Lung (tissue), 12 donors: Measurements from ENCODE around the gene RHEB. TPM values are rescaled to one million over a fixed set of nuclear protein-coding genes. Genes with fewer than 3 reads are reported as not detected.

Source experiments
- ATAC-seq: fragments of 200-7000 bp; cut with Tn5 transposase; one replicate; pipeline ENCODE4 v1.9.1; 2020; ENCODE audit warnings: moderate number of reproducible peaks; ENCODE audit not compliant: insufficient read depth, low FRiP score
- DNase-seq, 3 donors: peaks; one replicate each; pipeline ENCODE4 v3.0.0-alpha.2; 2013 to 2017
- H3K27ac ChIP-seq, 2 donors: one replicate each; pipeline ENCODE4 v1.5.1; 2013; ENCODE audit warnings: mild to moderate bottlenecking in 2 of 2, moderate library complexity in 2 of 2, control low read depth in 1 of 2, inconsistent platforms in 1 of 2, low read depth in 1 of 2, low read length in 1 of 2
- H3K27me3 ChIP-seq, 3 donors: one replicate each; pipeline ENCODE4 v1.5.1; 2013; ENCODE audit warnings: low read length in 2 of 3; ENCODE audit not compliant: control insufficient read depth in 3 of 3, insufficient read depth in 3 of 3
- H3K36me3 ChIP-seq, 4 donors: one replicate each; pipeline ENCODE4 v1.5.1; 2013; ENCODE audit warnings: low read length in 4 of 4, mild to moderate bottlenecking in 1 of 4, moderate library complexity in 1 of 4; ENCODE audit not compliant: control insufficient read depth in 4 of 4, insufficient read depth in 4 of 4
- H3K4me1 ChIP-seq, 5 donors: one replicate each; pipeline ENCODE4 v1.5.1; 2013; ENCODE audit warnings: low read length in 5 of 5, mild to moderate bottlenecking in 2 of 5, moderate library complexity in 1 of 5; ENCODE audit not compliant: control insufficient read depth in 5 of 5, insufficient read depth in 5 of 5
- H3K4me3 ChIP-seq: one replicate; pipeline ENCODE4 v1.5.1; 2013; ENCODE audit warnings: mild to moderate bottlenecking, control low read depth, moderate library complexity
- H3K9ac ChIP-seq, 2 donors: one replicate each; pipeline ENCODE4 v1.5.1; 2013; ENCODE audit warnings: low read length in 2 of 2, control low read depth in 1 of 2; ENCODE audit not compliant: insufficient read depth in 1 of 2
- H3K9me3 ChIP-seq, 4 donors: one replicate each; pipeline ENCODE4 v1.5.1; 2013; ENCODE audit warnings: low read length in 3 of 4, mild to moderate bottlenecking in 1 of 4, moderate library complexity in 1 of 4; ENCODE audit not compliant: control insufficient read depth in 4 of 4, insufficient read depth in 3 of 4
- WGBS, 2 donors: extraction: QIAGEN DNeasy Blood & Tissue Kit; methylation state at CpG; one replicate each; pipeline ENCODE4 v1.1.7; 2013; 5-methylcytosine and 5-hydroxymethylcytosine counted together
- polyA plus RNA-seq, 2 donors: library from polyadenylated mRNA; stranded (reverse); fragments of 200-250 nt; gene quantifications; one replicate each; pipeline ENCODE4 v1.2.1, GENCODE V29; 2013
- total RNA-seq, 2 donors: library from RNA; depleted of rRNA in 1 of 2; stranded (reverse); fragments of >200 nt in 1 of 2; gene quantifications; one replicate each; pipeline ENCODE4 v1.2.1, GENCODE V29; 2014 to 2021
- TF ChIP-seq, protein P1 (sequence below): IDR thresholded peaks from 2 replicates; pipeline ENCODE4 v1.5.1; 2012; ENCODE audit warnings: mild to moderate bottlenecking; ENCODE audit errors: control extremely low read depth, extremely low read depth
- donor health status: control.
- donor health status: control.
- donor health status: Bipolar disorder and iron deficiency.
- donor health status: healthy.
- donor health status: DM: yes; HTN: yes; CAD: no.

RHEB gene
- total and polyA plus RNA-seq, 4 donors: 65.6 to 117 (median 83.8) TPM

DNA sequence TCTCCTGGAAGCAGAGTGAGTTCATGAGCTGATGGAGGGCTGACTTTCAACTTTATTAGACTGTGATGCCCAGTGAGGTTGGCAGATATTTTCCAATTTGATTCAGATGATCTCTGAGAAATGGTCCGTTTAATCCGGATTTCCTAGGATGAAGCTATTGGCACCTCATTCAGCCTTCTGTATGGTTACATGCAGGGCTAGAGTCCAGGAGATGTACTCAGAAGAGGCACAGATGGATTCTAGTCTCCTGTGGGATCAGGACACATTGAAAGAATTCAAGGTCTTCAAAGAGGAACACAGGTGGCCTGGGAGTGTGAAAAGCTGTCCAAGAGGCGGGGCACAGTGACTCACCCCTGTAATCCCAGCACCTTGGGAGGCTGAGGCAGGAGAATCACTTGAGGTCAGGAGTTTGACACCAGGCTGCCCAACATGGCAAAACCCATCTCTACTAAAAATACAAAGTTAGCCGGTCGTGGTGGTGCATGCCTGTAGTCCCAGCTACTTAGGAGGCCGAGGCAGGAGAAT lies 23.0 kb upstream of the RHEB start:
- ATAC-seq: no peak
- Histone ChIP-seq H3K4me1 (peaks cover 0 to 8% (median 0%) of the 10 kb centered on the region in 5 donors), H3K27ac (no peak overlapping the region), H3K36me3 (no peaks in the 10 kb centered on the region), H3K4me3 (no peak overlapping the region), H3K27me3 (peaks cover 0 to 18% (median 11%) of the 10 kb centered on the region in 3 donors), H3K9ac (no peak overlapping the region), H3K9me3 (no peaks in the 10 kb centered on the region)
- TF ChIP-seq, protein P1, sequence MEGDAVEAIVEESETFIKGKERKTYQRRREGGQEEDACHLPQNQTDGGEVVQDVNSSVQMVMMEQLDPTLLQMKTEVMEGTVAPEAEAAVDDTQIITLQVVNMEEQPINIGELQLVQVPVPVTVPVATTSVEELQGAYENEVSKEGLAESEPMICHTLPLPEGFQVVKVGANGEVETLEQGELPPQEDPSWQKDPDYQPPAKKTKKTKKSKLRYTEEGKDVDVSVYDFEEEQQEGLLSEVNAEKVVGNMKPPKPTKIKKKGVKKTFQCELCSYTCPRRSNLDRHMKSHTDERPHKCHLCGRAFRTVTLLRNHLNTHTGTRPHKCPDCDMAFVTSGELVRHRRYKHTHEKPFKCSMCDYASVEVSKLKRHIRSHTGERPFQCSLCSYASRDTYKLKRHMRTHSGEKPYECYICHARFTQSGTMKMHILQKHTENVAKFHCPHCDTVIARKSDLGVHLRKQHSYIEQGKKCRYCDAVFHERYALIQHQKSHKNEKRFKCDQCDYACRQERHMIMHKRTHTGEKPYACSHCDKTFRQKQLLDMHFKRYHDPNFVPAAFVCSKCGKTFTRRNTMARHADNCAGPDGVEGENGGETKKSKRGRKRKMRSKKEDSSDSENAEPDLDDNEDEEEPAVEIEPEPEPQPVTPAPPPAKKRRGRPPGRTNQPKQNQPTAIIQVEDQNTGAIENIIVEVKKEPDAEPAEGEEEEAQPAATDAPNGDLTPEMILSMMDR: no peak
- WGBS, 2 donors: 94 to 95% methylated on average over 6 of the region's 6 CpGs
- no peak for DNase-seq

DNA sequence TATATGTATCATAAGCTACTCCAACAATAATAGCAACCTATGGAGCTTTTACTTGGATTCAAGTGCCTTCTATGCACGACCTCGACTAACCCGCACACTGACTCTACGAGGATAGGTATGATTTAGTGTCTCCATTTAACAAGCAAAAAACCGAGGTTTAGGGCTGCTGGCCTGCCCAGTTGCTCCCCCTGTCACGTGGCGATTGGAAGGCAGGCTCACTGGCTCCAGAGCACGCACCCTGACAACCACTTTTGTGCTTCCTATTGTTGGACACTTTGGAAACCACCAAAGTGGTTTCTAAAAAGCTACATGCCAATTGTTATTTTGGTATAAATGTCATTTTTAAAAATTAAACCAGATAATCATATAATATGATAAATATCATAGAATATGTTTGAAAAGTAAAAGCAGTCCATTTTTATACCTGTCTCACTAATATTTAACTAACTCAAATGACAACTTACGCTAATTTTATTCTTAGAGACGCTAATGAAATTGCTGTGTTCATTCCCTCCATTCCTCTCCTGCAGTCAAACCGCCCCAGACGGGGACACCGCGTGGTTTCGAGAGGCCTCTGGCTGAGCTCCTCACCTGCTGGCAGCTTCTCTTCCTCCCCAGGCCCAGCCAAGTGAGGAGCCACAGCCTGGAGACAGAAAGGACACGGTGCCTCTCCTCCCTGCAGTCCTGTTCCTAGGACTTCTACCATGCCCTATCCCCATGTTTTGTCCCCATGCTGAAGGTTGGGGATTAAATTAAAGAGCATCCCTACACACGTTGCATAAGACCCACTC lies 22.2 kb upstream of the RHEB start:
- H3K4me3 ChIP-seq: no peak overlapping the region
- 88 to 89% methylated on average over 17 of the region's 17 CpGs for WGBS, 2 donors
- H3K9me3 ChIP-seq: no peaks in the 10 kb centered on the region
- H3K27ac ChIP-seq: no peak overlapping the region
- peaks cover 0 to 10% (median 0%) of the 10 kb centered on the region in 5 donors for H3K4me1 ChIP-seq
- DNase-seq (no peak), ATAC-seq (no peak)
- TF ChIP-seq, protein P1: no peak
- no peaks in the 10 kb centered on the region for H3K36me3 ChIP-seq
- peaks cover 0 to 18% (median 11%) of the 10 kb centered on the region in 3 donors for H3K27me3 ChIP-seq
- no peak overlapping the region for H3K9ac ChIP-seq

DNA sequence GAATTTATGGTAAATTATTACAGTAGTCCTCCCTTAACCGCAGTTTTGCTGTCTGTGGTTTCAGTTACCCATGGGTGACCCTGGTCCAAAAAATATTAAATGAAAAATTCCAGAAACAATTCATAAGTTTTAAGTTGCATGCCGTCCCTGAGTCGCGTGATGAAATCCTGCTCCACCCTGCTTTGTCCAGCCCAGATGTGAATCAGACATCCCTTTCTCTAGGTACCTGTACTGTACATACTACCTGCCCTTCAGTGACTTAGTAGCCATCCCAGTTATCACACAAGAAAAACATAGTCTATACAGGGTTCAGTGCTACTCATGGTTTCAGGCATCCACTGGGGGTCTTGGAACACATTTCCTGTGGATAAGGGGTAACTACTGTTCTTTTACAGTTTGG lies 20.5 kb upstream of the RHEB start:
- H3K36me3 ChIP-seq: no peaks in the 10 kb centered on the region
- no peaks in the 10 kb centered on the region for H3K9me3 ChIP-seq
- peaks cover 0 to 10% (median 0%) of the 10 kb centered on the region in 5 donors for H3K4me1 ChIP-seq
- H3K27me3 ChIP-seq: peaks cover 0 to 8% (median 0%) of the 10 kb centered on the region in 3 donors
- no peak for DNase-seq
- TF ChIP-seq, protein P1: no peak
- WGBS, 2 donors: 95 to 97% methylated on average over 4 of the region's 4 CpGs
- no peak overlapping the region for H3K27ac ChIP-seq
- H3K4me3 ChIP-seq: no peak overlapping the region
- no peak overlapping the region for H3K9ac ChIP-seq
- ATAC-seq: no peak
